Skin epidermis (tissue), 12 donors: ENCODE data around the gene GLYR1.
"Not testable (repeated sequence)": the region's sequence is repeated elsewhere in the genome, so short reads cannot be mapped to it uniquely, and the experiment has no call there.

Experiments used
- H3K27ac ChIP-seq, 21 experiments: fragments of 200-600 bp; sonication (generic) in 11 of 21; one replicate each; pipeline ENCODE4 v1.5.0; 2020; ENCODE audit warnings: mild to moderate bottlenecking in 3 of 21, inconsistent platforms in 2 of 21, moderate library complexity in 2 of 21
- H3K4me3 ChIP-seq, 7 experiments: fragments of 200-600 bp; sonication (generic) in 2 of 7; one replicate each; pipeline ENCODE4 v1.5.0; 2020; ENCODE audit warnings: inconsistent platforms in 2 of 7, mild to moderate bottlenecking in 2 of 7, moderate library complexity in 1 of 7

The GLYR1 gene

GRCh38 chr16:4796982-4797804, 49.9 kb downstream of the GLYR1 start:
- Histone ChIP-seq H3K4me3 (no peak overlapping the region), H3K27ac (no peak overlapping the region)

- H3K4me3 ChIP-seq = no peak overlapping the region
Measured at GRCh38 chr16:4795828-4796572, 51.1 kb downstream of the GLYR1 start.

GRCh38 chr16:4795181-4795827, 51.8 kb downstream of the GLYR1 start, which contains the start of gene SMIM22:
SMIM22 (plus strand) TSS chr16:4795369; CDS start chr16:4795735, 366 bp downstream.
- no peak within 1 kb of the TSS for H3K4me3 ChIP-seq
- H3K27ac ChIP-seq = no peak within 1 kb of the TSS

More at GRCh38 chr16:4795828-4796572, 51.1 kb downstream of the GLYR1 start:
- no peak overlapping the region for H3K27ac ChIP-seq

GRCh38 chr16:4792951-4793513, 54.1 kb downstream of the GLYR1 start:
- H3K4me3 ChIP-seq = no peak overlapping the region
- no peak overlapping the region for H3K27ac ChIP-seq

GRCh38 chr16:4790871-4791270, 56.2 kb downstream of the GLYR1 start:
- H3K27ac ChIP-seq = no peak overlapping the region

GRCh38 chr16:4790261-4790660, 56.8 kb downstream of the GLYR1 start:
- Histone ChIP-seq H3K4me3 (no peak overlapping the region), H3K27ac (no peak overlapping the region)

More at GRCh38 chr16:4790871-4791270, 56.2 kb downstream of the GLYR1 start:
- no peak overlapping the region for H3K4me3 ChIP-seq

GRCh38 chr16:4788910-4789309, 58.2 kb downstream of the GLYR1 start:
- no peak overlapping the region for H3K27ac ChIP-seq
- no peak overlapping the region for H3K4me3 ChIP-seq

- no peak overlapping the region for H3K27ac ChIP-seq
Measured at GRCh38 chr16:4788489-4788889, 58.6 kb downstream of the GLYR1 start.

GRCh38 chr16:4787627-4788482, 59.2 kb downstream of the GLYR1 start, which contains the start of gene SEPTIN12:
SEPTIN12 (minus strand) TSS chr16:4788345; CDS start chr16:4787645, 700 bp downstream.
- no peak within 1 kb of the TSS for H3K4me3 ChIP-seq
- H3K27ac ChIP-seq = no peak within 1 kb of the TSS

More at GRCh38 chr16:4788489-4788889, 58.6 kb downstream of the GLYR1 start:
- H3K4me3 ChIP-seq = no peak overlapping the region

- Histone ChIP-seq H3K4me3 (no peak overlapping the region), H3K27ac (no peak overlapping the region)
Measured at GRCh38 chr16:4787068-4787467, 60.0 kb downstream of the GLYR1 start.

- no peak overlapping the region for H3K4me3 ChIP-seq
- H3K27ac ChIP-seq = no peak overlapping the region
Measured at GRCh38 chr16:4785758-4786433, 61.2 kb downstream of the GLYR1 start.

GRCh38 chr16:4784444-4784987, 62.6 kb downstream of the GLYR1 start:
- H3K27ac ChIP-seq, H3K4me3 ChIP-seq: not testable (repeated sequence)

GRCh38 chr16:4783951-4784336, 63.1 kb downstream of the GLYR1 start:
- Histone ChIP-seq H3K4me3 (no peak overlapping the region), H3K27ac (no peak overlapping the region)

- H3K27ac ChIP-seq = no peak overlapping the region
- no peak overlapping the region for H3K4me3 ChIP-seq
Measured at GRCh38 chr16:4783251-4783950, 63.7 kb downstream of the GLYR1 start.

GRCh38 chr16:4780235-4780634, 66.9 kb downstream of the GLYR1 start:
- Histone ChIP-seq H3K27ac (no peak overlapping the region), H3K4me3 (no peak overlapping the region)

- Histone ChIP-seq H3K27ac (no peak overlapping the region), H3K4me3 (no peak overlapping the region)
Measured at GRCh38 chr16:4778050-4778392, 69.1 kb downstream of the GLYR1 start.

GRCh38 chr16:4777339-4778049, 69.6 kb downstream of the GLYR1 start:
- H3K27ac ChIP-seq = no peak overlapping the region
- H3K4me3 ChIP-seq = no peak overlapping the region
